Stimulated activated CD4-positive, alpha-beta T cell treated with anti-CD3 and anti-CD28 coated beads, Interleukin-2, amount 100 ng/mL, for 4 hours (primary cell): Measurements from ENCODE around the gene TJP2.

Experiments
- DNase-seq: peaks from one replicate; pipeline ENCODE4 v3.0.0-alpha.2; 2020; ENCODE audit warnings: low read depth

Gene TJP2

GRCh38 chr9:69191231-69191630 lies 17.2 kb downstream of the TJP2 start:
- no peak for DNase-seq

- DNase-seq, result no peak
Observed at GRCh38 chr9:69192214-69192613, 18.1 kb downstream of the TJP2 start.

- DNase-seq, result no peak
Observed at GRCh38 chr9:69193685-69194032, 19.6 kb downstream of the TJP2 start.

GRCh38 chr9:69194702-69195418 lies 20.8 kb downstream of the TJP2 start:
- no peak for DNase-seq

- no peak for DNase-seq
Observed at GRCh38 chr9:69195668-69196067, 21.6 kb downstream of the TJP2 start.

- DNase-seq, result no peak
Observed at GRCh38 chr9:69197687-69198086, 23.6 kb downstream of the TJP2 start.

GRCh38 chr9:69198521-69199220 lies 24.6 kb downstream of the TJP2 start:
- no peak for DNase-seq

- no peak for DNase-seq
Observed at GRCh38 chr9:69199769-69200470, 25.8 kb downstream of the TJP2 start.

- no peak for DNase-seq
Observed at GRCh38 chr9:69202556-69202955, 28.5 kb downstream of the TJP2 start.

GRCh38 chr9:69204326-69204725 lies 30.2 kb downstream of the TJP2 start:
- no peak for DNase-seq

GRCh38 chr9:69204849-69205248 lies 30.8 kb downstream of the TJP2 start:
- DNase-seq, result no peak

- DNase-seq, result no peak
Observed at GRCh38 chr9:69206047-69206446, 32.0 kb downstream of the TJP2 start.

GRCh38 chr9:69207503-69207902 lies 33.4 kb downstream of the TJP2 start:
- no peak for DNase-seq

- DNase-seq, result no peak
Observed at GRCh38 chr9:69211424-69212036, 37.5 kb downstream of the TJP2 start.

- DNase-seq, result no peak
Observed at GRCh38 chr9:69213647-69214046, 39.6 kb downstream of the TJP2 start.

- no peak for DNase-seq
Observed at GRCh38 chr9:69214939-69215338, 40.9 kb downstream of the TJP2 start.

- no peak for DNase-seq
Observed at GRCh38 chr9:69215774-69216485, 41.9 kb downstream of the TJP2 start.

- DNase-seq, result no peak
Observed at GRCh38 chr9:69218166-69218565, 44.1 kb downstream of the TJP2 start.

- DNase-seq, result no peak
Observed at GRCh38 chr9:69221036-69221435, 47.0 kb downstream of the TJP2 start.

GRCh38 chr9:69222970-69223369 lies 48.9 kb downstream of the TJP2 start:
- no peak for DNase-seq

- DNase-seq, result no peak
Observed at GRCh38 chr9:69223605-69224004, 49.5 kb downstream of the TJP2 start.

- no peak for DNase-seq
Observed at GRCh38 chr9:69229367-69229766, 55.3 kb downstream of the TJP2 start.
